IPS DF 4.7 (cell line): ENCODE data around the gene KBTBD7.
"Not testable (repeated sequence)": the region's sequence is repeated elsewhere in the genome, so short reads cannot be mapped to it uniquely, and the experiment has no call there.

Experiments
- DNase-seq: peaks from one replicate; pipeline ENCODE4 v3.0.0-alpha.2; 2013; ENCODE audit warnings: low spot score; ENCODE audit errors: extremely low read depth

Gene KBTBD7

DNA sequence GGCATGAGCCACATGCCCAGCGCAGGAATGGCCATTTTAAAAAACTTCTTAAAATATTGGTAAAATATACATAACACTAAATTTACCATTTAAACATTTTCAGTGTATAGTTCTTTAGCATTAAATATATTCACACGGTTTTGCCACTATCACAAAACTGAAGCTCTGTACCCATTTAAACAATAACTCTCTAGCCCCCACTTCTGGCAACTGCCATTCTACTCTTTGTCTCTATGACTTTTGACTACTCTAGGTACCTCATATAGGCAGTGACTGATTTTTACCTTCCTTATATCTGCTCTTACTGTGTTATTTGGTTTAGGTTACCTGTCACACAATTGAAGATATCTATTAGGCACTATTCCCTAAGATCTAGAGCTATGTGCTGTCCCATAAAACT is 2.3 kb upstream of the KBTBD7 start:
- DNase-seq = no peak

DNA sequence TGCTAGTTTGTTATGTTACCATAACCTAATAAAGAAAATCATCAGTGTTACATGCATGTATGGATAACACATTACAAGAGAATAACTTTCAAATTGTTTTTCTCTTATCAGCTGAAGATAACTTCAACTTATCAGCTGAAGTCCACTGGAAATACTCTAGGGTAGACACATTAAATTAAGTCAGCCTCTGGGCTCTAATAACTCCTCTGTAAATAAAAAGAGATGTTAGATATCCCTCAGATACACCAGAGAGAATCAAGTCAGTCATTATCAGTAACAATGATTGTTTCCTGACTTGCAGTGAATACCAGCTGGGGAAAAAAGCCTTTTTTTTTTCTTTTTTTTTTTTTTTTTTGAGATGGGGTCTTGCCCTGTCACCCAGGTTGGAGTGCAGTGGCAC is 1.6 kb upstream of the KBTBD7 start:
- no peak for DNase-seq

DNA sequence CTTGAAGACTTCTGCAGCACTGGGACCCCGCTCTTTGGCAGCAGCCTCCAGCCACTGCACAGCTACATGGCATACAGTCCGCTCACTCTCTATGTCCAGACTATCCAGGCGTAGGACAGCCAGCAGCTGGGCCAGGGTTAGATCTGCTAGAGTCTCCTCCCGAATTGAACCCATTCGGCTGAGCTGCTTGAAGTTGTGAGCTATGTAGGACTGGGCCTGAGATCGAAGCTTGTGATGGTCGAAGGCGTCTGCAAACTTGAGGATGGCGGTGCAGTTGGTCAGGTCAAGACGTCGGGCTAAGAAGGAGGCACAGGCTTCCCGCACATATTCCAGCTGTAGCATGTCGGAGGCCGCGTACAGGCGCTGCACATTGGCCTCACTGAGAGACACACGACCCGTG is 900 bp downstream of the KBTBD7 start:
- no peak for DNase-seq

DNA sequence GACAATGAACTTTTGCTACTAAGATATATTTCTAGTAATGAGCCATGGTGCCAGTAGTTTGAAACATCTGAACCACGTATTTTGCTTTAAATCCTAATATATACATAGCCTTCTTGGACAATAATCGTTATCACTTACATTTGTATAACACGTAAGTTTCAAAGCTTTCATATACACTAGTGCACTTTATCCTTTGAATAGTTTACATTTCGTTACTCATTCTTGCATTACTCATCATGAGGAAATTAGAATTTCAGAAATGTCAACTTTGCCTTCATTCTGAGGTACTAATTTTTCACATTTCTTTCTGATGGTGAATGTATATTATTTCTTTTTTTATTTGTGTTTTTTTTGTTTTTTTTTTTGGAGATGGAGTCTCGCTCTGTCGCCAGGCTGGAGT is 5.8 kb downstream of the KBTBD7 start:
- no peak for DNase-seq

DNA sequence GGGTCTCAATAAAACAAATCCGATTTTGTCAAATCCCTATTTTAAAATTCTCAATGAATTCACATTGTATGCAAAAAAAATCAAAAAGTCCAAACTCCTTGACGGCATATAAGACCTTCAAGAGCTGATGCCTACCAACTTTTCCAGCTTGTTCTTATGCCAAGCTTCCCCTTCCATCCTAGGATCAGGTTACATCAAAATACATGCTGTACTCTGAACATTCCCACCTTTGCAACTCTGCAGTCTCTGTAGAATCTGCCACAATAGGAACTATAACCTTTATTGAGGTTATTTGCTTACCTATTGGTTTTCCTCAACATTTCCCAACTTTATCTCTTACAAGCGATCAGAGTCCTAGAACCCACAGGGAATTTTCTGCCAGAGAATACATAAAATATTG is 7.9 kb downstream of the KBTBD7 start:
- DNase-seq = no peak

DNA sequence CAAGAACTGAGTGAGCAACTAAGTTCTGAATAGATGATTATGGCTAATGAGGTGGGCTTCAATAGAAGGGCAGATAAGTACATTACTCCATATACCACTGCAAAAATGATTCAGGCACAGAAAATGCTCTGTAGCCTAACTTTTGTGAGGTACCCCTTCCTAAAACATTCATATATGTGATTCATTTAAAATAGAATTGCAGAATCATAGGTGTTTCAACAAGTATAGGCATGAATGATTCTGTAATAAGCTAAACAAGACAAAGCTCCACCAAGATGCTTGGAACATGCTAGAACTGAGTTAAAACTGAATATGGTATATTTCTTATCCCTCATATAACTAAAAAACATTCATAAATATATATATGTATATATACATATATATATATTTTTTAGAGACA is 12.1 kb downstream of the KBTBD7 start:
- DNase-seq = no peak

DNA sequence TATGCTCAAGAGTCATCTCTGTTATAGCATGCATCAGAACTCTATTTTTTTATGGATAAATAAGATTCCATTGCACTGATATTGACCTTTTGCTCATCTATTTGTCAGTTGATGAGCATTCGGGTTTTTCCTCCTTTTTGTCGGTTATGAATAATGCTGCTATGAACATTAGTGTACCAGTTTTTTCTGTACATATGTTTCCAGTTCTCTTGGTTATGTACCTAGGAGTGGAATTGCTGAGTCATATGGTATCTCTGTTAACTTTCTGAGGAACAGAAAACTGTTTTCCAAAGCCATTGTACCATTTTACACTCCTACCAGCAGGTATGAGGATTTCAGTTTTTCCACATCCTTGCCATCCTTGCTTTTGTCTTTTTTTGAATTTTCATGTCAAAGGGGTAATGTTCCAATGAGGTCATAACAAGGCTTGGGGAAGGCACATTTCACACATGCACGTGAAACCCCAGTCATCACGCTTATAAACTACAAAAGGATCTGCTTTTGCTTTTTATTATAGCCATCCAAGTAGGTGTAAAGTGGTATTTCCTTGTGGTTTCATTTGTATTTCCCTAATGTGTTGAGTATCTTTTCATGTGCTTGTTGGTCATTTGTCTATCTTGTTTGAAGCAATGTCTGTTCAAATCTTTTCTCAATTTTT is 14.6 kb downstream of the KBTBD7 start:
- DNase-seq = no peak

DNA sequence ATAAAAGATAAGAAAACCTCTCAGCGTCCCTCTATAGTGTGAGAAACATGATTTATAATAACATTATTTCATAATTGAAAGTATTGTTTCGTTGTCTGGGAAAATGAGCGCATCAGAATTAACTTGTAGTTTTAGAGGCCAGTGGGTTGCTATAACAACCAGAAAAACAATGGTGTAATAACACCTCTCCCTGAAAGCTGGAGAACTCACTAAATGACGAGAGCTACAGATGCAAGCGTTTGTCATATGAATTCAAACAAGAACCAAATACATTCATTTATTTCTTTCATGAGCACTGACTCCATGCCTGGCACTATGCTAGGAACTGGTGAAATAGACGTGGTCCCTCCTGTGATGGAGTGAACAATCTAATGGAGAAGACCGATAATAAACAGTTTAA is 16.3 kb downstream of the KBTBD7 start:
- DNase-seq = no peak

DNA sequence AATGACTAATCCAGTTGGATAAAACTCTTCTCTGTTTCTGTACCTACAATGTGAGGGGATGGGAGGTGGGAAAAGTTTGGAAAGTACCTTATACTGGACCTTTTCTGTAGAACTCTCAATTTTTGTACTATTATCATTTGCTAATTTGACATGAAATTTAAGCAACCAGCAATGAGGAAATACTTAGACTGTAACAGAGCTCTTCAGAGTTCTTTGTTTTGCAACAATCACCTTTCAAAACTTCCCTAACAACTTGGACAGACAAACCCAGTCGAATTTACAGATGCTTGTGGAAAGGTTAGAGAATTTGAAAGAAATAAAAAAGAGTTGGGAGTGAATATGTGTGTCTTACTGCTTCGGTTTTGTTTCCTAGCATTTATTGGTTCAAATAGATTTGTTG is 16.8 kb downstream of the KBTBD7 start:
- DNase-seq = no peak

DNA sequence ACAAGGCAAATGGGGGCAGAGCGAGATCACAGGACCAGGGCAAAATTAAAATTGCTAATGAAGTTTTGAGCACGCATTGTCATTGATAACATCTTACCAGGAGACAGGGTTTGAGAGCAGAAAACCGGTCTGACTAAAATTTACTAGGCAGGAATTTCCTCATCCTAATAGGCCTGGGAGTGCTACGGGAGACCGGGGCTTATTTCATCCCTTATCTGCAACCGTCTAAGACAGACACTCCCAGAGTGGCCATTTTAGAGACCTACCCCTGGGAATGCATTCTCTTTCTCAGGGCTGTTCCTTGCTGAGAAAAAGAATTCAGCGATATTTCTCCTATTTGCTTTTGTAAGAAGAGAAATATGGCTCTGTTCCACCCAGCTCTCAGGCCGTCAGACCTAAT is 18.8 kb downstream of the KBTBD7 start:
- not testable (repeated sequence) for DNase-seq

DNA sequence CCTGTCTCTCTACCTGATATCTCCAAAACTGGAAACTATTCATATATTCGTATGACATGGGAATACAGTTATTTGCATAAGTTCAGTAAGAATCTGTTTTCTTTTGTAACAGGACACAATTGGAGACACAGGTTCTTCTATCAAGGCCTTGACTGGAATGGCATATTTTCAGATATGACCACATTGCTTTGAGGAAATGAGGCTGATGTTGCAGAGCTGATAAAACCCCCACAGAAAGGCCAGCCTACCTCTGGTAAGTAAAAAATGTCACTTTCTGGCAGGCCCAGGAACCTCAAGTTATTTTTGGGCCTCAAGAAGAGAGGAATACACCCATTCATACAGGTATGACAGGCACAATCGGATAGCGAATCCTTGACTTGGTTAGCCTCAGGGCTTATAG is 32.2 kb downstream of the KBTBD7 start:
- no peak for DNase-seq

DNA sequence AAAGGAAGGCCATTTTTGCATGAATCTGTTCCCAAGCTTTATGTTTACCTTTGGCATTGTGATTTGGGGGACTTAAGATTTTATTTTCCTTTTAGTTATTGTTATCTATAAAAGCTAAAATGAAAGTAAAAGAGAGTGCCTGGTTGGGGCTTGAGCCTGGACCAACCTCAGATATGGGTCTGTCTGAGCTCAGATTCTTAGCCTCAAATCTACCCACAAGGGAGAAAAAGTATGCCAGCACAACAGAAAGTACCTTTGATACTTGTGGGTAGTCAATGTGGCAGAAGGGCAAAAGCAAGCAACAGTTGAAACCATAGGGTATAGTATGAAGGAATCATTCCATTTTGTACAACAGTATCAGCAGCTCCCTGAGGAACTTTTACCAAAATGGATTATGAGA is 35.2 kb downstream of the KBTBD7 start:
- no peak for DNase-seq

DNA sequence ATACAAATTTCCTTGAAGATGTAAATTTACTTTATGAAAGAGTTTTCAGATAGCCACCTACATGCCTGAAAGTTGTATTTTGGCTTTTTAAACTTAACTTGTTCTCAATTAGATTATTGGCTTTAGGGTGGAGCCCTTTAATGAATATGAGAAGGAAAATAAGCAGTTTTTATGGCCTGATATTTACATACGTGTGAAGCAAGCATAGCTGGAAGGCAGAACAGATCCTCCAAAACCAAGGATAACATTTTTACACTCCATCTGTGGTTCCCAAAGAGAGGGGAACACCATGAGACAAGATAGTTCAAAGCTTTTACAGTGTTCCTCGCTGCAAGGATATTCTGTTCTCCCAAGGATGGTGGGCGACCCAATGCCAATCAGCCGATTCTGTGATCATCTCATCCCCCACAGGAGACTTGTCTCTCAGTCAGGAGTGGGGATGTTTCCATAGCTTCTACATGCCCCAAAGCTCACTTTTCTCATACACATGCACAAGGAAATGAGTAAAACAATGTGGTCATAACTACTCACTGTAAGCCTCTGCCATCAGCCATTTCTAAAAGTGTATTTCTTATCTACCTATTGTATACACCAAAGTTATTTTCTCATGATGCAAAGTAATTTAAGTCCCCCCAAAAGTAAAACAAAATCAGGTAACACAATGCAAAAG is 37.2 kb downstream of the KBTBD7 start:
- no peak for DNase-seq

DNA sequence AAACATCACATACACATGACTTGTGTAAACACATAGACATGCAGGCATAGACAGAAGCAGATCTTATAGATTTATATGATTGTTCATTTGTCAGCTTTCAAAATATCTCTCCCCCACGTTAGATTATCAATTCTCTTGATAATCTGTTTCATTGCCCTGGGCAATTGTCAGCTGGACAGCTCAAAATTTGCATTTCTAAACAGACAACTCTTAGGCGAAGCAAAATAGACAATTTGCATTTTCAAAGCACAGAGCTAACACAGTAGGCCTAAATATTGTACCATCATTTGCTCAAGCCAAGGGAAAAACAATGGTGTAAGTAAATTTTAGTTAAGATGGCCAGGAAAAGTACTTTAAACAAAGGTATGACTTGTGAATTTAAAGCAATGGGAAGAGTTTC is 37.7 kb downstream of the KBTBD7 start:
- DNase-seq = no peak

DNA sequence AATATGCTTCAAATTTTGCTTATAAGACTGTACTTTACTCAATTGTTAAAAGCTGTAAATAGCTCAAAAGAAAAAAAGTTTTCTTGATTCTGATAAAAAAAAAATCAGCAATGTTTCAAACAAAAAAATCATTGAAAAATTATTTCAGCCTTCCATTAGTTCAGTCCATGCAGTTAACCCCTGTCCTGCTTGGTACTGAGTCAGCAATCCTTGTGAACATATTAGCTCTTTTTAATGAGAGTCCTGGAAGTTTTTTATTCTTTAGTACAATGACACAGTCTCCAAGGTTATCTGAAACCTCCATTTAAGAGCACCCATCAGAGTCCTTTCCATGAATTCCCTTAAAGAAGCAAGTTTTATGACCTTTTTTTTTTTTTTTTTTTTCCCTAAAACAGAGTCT is 40.3 kb downstream of the KBTBD7 start:
- no peak for DNase-seq

DNA sequence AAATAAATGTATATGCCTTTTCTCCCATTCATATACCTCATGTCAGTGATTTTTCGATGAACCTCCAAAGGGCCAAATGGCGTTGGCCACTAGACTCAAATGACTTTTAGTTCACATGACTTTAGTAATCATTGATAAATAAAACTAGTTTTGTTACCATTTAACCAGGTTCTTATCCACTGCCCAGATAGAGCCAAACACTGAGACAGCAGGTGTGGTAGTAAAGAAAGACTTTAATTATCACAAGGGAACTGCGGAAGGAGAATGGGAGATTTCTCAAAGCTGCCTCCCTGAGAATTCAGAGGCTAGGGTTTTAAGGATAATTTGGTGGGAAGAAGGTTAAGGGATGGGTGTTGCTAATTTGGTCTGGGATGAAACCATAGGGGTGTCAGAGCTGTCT is 42.4 kb downstream of the KBTBD7 start:
- no peak for DNase-seq

DNA sequence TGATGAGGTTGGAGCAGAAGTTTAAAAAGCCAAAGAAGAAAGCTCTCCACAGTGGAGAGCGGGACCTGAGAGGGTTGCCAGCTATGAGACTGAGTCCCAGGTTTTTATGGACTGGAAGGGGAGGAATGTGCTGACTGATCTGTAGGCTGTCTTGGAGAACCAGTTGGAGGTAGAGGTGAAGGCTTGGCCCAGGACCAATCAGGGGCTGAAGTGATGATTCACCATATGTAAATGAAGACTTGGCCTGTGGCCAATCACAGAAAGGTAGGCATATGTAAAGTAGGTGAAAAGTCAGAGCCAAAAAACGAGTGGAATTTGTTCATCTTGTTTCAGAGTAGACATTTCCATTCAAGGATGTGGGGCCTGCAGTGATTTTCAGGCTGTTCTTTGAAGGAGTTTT is 44.3 kb downstream of the KBTBD7 start:
- DNase-seq = no peak

DNA sequence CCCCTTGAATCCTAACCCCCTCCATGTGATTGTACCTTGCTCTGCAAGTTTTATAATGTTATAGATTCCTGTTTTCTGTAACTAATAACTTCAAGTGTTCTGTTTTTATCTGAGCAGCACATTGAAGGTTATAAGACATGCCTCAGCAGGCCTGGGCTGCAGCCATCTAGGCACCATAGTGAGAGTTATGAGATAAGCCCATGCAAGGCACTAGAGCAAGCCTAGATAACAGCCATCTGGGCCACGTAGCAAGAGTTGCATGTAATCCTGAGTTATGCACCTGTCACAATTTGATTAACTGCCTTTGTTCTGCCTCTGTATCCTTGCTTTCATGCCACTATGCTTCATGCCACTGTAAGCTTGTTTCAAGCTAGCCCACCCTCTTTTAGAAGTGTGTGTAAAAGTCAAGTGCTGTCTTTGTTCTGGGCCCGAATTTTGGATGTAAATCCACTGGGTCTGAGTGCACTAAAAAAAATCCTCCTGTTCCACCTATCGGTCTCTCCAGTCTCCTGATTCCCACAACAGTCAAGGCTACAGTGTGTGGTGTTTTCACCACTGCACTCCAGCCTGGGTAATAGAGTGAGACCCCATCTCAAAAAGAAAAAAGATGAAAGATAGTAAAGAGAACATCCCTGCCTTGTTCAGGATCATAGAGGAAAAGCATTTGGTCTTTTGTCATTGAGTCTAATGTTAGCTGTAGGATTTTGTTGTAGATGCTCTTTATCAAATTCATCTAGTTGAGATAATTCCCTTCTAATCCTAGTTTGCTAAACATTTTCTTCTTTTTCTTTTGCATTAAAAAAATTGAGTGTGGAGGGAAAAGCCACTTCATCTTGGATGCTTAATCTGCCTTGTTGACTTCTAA is 45.7 kb downstream of the KBTBD7 start:
- no peak for DNase-seq

DNA sequence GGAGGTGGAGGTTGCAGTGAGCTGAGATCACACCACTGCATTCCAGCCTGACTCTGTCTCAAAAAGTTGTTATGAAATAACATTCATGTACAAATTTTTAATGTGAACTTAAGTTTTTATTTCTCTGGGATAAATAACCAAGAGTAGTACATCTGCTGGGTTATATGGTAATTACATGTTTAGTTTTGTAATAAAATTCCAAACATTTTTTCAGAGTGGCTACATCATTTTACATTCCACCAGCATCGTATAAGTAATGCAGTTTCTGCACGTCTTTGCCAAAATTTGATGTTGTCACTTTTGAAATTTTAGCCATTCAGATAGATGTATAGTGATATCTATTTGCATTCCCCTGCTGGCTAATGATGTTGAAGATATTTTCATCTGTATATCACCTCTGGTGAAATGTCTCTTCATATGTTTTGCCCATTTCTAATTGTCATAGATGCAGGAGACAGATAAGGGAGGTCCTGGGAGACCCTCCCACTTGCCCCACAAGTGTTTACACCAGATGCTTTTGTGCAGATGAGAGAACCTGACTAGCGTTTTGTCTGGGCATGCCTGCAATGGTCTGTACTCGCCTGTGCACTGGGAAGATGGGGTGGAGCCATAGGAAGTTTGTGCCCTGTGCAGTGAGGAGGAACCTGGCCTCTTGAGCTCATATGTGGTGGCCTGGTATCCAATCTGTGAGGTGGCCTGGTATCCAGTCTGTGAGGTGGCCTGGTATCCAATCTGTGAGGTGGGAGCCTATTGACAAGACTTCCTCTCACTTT is 49.0 kb downstream of the KBTBD7 start:
- no peak for DNase-seq

DNA sequence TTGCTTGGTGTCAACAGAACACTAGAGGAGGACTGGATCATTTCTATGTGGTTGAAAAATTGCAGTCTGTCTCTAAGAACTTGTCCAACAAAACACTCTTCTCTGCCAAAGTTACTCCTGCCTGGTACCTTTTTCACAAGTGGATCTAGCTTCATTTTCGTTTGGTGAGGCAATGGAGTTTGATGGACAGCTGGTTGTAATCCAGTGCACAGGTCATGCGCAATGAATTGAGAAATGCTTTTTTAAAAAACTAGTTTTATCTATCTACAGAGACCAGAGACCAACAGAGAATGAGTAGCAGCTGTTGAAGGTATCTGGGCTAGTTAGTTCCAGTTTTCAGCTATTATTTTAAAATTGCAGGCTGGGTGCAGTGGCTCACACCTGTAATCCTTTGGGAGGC is 49.8 kb downstream of the KBTBD7 start:
- no peak for DNase-seq
